GM21526 (cell line): ENCODE results near the gene SPA17.
A peak's percentile ranks its signal among the peaks of the same experiment; 100 is the strongest.

Source experiments
- ATAC-seq: cut with Tn5 transposase; IDR thresholded peaks from one replicate; pipeline ENCODE4 v1.9.1; 2021; ENCODE audit warnings: moderate library complexity; ENCODE audit not compliant: unreplicated experiment, low FRiP score

The SPA17 gene

DNA sequence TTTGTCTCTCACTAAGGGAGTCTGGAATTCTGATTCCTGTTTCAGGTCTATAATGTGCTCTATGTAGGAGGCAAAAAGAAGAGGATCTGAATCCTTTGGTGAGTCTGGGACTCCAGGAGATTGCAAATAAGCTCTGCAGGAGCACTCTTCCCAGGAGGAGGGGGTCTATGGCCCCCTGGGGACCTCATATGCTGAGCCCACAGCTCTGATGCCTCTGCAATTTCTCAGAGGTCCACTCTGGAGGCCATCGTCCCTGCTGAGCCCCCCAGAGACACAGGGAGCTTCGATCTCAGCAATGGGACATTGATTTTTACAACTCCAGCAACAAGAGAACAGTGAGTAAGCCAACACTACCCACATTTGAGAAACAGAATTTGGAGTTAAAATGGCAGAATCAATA, 45.8 kb downstream of the SPA17 start:
- no peak for ATAC-seq

DNA sequence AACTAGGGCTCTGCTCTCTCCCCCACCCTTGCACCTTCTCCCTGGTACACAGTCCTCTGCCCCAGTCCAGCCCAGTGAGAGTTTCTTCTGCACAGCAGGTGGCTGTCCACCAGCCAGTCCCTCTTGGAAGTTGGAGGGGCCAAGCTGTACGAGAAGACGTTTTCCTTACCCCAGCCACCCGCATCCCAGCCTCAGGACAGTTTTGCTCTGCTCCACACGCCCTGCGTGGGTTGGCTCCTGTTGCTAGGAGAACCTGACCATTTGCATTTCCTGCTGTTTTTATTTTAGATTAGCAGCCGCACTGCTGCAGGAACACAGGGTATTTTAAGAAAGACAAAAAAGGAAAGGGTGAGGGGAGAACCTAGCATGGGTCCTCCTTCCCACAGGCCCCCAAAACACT, 48.5 kb downstream of the SPA17 start:
- ATAC-seq, result no peak

DNA sequence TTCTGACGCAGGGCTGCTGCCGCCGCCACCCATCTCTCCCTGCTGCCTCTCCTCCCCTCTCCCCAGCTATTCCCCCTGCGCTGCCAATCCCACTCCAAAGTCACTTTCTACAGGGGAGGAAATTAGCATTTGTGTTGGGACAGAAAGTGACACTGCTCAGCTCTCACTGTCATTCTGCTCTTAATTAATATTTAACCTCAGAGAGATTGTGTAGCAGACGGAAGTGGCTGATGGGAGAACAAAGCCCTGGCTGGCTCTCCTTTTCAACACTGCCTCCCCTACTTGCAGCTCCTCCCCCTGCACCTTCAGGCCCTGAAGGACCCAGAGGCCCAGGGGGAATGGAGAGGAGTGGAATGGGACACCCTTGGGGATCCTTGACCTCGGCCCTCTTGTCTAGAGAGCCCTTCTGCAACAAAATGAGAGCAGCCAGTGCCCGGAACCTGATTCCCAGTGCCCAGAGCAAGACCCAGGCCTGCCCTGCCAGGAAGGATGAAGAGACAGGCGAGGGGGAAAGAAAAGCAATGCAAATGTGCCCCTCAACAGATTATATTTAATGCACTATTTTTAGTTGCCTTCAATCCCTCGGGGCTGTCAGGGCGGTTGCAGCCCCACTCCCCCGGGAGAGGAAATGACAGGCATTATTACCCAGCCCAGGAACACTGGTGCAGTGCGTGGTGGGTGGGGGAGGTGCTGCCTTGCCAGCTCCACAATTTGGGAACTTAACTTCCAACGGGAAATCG, 51.4 kb downstream of the SPA17 start:
- peak; percentile 58 for ATAC-seq

DNA sequence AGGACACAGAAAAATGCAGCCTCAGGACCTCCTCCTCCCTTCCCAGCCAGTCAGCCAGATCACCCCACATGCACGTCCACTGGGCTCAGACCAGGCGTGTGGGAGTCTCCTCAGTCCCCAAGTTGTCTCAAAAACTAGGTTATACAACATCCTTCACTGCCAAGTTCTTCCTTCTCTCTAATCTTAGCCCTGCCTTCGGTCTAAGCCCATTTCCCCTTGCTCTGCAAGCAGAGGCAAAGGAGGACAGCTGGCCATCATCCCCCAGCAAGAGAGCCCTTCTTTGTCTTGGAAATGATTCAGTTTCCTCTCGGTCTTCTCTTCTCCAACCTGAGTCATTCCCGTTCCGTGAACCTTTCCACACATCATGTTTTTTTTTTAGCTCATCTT, 52.0 kb downstream of the SPA17 start:
- no peak for ATAC-seq

DNA sequence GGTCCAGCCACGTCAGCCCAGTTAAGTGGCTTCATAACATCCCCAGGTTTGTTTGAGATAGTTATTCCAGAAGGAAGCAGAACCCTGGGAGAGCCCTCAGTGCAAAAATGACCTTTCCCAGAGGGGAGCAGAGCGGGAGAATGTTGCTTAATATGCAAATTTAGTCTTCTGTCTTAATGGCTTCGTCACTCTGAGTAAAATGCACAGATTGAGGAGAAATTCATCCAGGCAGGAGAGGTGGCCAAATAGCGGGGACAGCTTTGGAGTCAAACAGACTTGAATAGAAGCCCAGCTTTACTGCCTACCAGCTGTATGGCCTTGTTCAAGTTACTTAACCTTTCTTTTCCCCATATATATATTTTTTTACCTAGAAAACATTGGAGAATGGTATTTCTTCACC, 53.8 kb downstream of the SPA17 start:
- no peak for ATAC-seq

DNA sequence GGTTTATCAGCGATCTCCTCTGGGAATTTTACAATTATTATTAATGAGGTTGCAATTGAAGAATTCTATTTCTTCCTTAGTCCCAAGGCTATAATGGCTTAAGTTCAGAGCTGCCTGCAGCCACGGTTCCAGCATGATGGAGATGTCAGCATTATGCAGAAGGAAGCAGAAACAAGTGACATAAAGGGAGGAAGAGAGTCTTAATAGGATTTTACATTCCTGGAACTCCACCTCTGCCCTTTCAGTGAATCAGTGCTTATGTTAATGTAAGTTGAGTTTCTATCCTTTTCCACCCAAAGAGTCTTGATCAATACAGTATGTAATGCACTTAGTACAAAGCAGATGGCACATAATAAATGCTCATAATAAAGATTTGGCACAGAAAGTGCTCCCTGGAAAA, 54.4 kb downstream of the SPA17 start:
- ATAC-seq, result no peak

DNA sequence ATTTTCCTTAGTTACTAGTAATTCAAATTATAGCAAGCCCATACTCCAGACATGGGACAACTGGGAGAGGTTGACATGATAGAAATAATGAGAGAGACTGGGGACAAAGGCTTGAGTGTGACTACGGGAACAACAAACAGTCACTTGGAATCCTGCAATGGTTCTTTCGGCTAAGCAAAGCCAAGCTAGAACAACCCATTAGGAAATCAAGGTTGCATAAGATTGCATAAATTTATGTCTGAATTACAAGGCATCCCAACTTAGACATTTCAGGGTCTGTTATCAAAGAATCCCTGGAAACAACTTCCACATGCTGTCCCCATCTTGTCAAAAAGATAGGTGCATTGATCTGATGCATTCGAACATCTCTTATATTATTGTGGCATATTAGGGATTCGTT, 55.9 kb downstream of the SPA17 start:
- no peak for ATAC-seq

DNA sequence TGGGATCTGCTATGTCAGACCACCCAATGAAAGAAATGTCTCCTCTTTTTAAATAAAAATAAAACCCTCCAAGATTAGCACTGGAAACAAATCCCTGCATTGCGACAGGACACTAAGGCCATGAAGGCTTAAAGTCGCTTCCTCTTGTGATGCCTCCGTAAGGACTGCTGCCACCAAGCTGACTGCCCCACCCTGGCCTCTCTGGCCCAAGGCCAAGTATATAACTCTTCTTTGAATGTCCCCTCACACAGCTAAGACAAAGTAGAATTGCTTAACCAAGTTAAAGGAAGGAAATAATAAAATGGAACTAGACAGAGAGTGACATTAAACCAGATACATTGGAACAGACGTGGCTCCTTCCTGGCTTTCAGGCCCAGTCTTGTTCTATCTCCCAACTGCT, 58.5 kb downstream of the SPA17 start:
- ATAC-seq, result no peak

DNA sequence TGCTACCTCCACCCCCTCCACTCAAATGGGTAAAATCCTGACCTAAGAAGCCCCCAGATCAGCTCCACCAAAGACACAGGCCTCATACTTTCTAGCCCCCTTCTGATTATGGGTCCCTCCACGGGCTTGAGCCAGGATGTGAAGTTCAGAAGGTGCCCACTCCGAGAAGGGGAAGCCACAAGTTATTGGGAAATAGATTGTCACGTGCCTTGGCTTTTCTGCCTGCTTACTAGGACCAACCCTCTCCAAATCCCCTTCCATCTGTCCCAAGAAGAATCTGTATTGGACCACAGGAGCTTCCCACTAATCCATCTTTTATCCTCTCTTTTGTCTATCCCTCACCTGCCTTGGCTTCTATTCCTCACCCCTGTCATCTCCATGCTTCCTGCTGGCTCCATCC, 63.0 kb downstream of the SPA17 start:
- ATAC-seq, result no peak

DNA sequence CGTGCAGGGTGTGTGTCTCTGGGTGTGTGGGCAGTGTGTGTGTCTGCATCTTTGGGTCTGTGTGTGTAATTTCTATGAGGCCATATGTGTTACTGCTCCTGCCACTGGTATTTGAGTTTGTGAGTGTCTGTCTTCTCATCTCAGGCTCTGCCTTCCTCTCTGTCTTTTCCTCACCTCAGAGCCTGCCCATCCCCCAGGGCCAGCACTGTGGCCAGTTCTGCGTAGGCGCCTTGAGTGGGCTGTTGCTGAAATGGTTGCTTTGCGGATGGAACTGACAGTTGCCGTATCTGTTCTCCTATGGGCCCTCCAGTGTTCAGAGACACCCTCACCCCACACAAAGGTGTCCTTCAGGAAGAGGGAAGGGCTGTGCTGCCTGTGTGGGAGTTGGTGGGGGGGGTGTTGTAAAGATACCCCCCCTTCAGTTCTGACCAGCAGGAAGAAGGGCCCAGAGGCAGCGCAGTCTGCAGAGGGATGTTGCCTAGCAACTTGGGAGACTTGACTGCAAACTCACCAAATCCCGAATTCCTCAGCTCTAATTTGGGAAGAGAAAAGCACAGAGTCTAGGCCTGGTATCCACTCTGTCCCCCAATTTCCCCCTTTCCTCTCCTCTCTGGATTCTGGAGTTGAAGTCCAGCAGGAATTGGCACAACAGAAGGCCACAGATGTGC, 64.1 kb downstream of the SPA17 start:
- ATAC-seq, result no peak

DNA sequence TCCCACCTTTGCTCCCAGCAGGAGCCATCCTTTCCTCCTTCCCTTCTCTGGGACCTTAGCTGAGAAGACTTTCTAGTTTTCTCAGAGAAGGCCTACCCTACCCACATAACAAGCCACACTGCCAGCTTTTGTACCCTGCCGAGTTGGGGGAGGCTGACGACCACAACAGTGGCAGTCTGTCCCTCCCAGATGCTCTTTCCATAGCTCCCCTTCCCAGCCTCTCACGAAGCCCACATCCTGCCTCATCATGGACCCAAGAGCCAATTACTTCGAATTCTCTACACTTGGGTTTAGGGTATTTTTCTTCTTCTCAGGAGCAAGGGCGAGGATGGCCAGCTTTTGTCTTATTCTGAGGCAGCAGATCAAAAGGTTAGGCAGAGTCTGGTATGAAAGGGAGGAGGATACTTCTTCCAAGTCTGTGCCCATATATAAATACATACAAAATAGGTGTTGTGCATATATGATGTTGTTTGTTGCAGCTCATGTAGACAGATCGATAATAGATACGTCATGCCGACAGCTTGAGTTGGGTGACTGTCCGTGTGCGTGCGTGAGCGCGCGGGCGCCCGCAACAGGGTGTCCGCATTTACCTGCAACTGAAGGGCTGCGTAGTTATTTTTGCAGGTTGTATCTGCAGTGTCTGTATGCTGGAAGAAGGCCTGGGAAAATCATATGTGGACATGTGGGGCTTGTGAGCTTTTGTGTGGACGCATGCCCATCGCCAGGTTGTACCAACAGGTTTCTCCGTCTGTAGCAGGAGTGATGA, 65.2 kb downstream of the SPA17 start:
- ATAC-seq, result no peak

DNA sequence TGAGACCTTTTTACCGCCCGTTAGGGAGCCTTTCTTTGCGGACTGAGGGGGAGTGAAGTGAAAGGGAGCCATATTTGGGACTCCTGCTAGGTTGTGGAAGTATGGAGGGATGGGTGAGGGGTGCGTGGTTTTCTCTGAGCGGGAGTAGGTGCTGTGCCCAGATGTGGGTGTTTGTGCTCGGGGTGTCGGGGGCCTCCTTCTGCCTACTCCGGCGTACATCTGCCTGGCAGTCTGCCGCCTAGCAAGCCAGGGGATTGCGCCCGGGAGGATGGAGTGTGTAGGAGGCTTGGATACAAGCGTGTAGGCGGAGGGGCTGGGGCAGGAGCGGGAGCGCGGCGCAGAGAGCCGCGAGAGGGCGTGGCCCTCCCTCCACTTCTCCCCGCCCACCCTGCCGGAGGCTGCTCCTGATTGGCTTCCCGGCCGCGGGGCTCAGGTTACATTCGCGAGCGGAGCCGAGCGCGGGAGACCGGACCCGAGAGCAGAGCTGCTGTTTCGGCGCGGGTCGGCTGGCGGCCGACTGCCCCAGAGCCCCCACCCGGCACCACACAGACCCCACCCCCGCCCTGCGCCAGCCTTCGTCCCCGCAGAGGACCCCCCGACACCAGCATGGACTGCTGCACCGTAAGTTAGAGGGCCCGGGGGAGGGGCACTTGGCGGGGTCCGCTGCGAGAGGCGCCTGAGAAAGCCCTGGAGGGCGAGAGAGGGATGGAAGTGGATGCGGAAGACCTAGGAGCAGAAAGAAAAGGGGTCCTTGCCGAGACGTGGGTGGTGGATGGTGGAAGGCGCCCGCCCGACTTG, 66.0 kb downstream of the SPA17 start, which contains the start of gene NRGN:
NRGN (plus strand) TSS at position 464 of the 798 bp plus-strand sequence; CDS start at position 607, 143 bp downstream.
- peak; percentile 99 for ATAC-seq

DNA sequence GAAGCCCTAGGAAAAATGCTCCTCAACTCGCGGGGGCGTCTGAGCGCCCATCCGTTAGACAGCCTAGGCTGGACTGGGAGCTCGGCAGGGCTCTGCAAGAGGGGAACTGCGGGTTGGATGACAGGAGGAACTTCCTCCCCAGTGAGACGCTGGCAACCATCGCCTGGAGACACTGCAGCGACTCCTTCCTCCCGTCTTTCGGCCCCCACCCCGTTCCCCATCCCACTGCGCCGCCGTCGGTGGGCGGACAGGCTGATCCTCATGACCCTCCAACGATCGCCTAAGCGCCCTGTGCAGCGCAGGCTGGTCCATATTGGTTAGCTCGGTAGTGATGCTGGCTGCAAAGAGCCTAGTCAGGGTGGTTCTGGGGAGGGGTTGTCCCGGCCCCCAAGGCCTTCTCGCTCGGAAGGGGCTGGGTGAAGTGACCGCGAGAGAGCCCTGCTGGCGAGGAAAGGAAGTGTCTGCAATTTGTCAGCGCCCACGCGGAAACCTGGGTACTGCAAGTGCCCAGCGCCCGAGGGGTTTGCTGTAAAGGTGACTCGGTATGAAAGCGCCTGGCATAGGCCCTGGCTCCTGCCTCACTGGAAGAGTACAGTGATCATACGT, 66.7 kb downstream of the SPA17 start:
- ATAC-seq, result peak; percentile 35

DNA sequence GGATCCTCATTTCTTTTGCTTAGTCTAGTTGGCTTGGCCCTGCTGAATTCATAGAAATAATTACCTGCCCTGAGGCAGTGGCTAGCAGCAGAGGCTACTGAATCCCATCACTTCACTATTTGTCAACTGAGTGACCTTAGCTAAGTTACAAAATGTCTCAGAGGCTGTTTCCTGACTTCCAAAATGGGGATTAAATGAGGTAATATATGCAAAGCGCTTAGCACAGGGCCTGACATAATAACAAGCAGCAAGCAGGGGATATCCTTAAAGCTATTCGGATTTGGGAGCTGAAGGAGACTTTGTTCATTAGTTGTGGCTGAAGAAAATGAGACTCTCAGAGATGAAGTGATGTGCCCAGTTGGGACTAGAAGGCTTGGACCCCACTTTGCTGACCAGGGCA, 68.9 kb downstream of the SPA17 start:
- no peak for ATAC-seq

DNA sequence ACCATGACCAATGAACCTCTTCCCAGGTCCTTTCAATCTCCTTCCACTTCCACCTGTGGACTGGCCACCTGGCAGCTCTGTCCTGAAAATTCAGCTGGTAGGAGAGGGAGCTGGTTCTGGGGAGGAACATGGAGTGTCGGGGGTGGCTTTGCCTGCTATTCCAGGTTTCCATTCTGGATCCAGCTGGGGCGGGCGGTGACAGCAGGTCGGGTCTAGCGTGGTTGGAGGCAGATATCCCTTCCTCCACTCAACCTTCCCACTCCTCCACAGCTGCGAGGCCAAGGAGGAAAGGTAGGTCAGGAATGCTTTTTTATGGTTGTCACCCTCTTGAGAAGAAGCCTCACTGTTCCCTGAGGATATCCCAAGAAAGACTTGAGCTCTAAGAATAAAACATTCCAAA, 69.3 kb downstream of the SPA17 start:
- ATAC-seq, result no peak

DNA sequence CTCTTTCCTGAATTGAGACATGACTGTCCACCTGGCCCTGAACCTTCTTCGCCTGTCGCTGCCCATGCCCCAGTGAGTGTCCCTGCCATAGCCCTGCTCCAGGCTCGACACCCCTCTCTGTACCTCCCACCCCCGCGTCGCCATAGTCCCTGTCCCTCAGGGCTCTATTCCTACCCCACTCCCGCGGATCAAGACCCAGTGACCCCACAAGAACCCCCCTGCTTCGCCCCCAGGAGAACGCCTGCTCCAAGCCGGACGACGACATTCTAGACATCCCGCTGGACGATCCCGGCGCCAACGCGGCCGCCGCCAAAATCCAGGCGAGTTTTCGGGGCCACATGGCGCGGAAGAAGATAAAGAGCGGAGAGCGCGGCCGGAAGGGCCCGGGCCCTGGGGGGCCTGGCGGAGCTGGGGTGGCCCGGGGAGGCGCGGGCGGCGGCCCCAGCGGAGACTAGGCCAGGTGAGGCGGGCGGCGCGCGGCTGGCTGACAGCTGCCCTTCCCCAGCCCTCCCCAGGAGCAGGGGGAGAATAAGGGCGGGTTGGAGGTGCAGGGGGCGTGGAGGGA, 71.6 kb downstream of the SPA17 start:
- ATAC-seq, result no peak

DNA sequence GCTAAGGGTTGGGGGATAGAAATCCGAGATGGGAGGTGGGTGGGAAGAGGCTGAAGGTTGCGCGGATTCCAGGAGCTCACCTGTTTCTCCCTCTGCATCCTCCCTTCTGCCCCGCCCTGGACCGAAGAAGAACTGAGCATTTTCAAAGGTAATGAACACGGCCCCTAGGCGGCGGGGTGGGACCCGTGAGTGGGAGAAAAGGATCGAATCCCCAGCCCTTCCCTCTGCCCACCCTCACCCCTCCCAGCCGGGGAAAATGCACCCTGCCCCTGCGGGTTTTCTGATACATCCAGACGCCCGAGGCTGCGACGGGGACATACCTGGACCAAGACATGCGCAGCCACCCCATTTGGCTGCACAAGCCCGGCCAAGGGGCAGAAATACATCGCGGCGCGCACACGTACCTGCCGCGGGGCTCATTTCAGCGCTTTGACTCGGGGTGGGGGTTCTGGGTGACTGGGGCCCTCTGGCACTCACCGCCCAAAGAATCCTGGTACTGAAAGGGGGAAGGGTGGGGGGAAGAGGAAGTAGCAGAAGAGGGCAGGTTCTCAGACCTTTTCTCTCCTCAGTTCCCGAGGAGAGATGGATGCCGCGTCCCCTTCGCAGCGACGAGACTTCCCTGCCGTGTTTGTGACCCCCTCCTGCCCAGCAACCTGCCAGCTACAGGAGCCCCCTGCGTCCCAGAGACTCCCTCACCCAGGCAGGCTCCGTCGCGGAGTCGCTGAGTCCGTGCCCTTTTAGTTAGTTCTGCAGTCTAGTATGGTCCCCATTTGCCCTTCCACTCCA, 72.3 kb downstream of the SPA17 start:
- ATAC-seq, result peak; percentile 14

DNA sequence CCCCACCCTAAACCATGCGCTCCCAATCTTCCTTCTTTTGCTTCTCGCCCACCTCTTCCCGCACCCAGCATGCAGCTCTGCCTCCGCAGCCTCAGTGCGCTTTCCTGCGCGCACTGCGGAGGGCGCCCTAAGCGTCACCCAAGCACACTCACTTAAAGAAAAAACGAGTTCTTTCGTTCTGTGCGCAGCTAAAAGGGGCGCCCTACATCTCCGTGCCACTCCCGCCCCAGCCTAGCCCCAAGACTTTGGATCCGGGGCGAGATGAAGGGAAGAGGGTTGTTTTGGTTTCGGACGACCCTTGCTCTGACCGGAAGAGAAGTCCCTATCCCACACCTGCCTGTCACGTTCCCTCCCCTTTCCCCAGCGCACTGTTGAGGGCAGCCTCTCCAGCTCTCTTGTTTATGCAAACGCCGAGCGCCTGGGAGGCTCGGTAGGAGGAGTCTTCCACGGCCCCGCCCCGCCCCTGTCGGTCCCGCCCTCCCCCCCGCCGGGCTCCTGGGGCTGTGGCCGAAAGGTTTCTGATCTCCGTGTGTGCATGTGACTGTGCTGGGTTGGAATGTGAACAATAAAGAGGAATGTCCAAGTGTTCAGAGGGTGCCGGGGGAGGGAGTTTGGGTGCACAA, 73.0 kb downstream of the SPA17 start:
- peak; percentile 95 for ATAC-seq
